NCI-H460 (cell line): ENCODE measurements around the gene MTHFD1L. TPM values are rescaled to one million over a fixed set of nuclear protein-coding genes. Genes with fewer than 3 reads are reported as not detected.

ENCODE experiments used
- DNase-seq: peaks from one replicate; pipeline ENCODE4 v3.0.0-alpha.2; 2016; ENCODE audit warnings: low read depth; ENCODE audit errors: extremely low read depth
- total RNA-seq: library from RNA; depleted of rRNA; stranded (reverse); fragments of >200 nt; shearing (Covaris generic); gene quantifications from 2 replicates; pipeline ENCODE4 v1.2.3, GENCODE V29; 2014

Gene MTHFD1L
- total RNA-seq, 1 experiment from 2014 or later: 46.2 TPM

GRCh38 chr6:151087861-151088598 is 222.5 kb downstream of the MTHFD1L start:
- DNase-seq: no peak

- no peak for DNase-seq
Observed at GRCh38 chr6:151088599-151088935, 223.1 kb downstream of the MTHFD1L start.

GRCh38 chr6:151088963-151089362 is 223.5 kb downstream of the MTHFD1L start:
- no peak for DNase-seq

GRCh38 chr6:151089978-151090377 is 224.5 kb downstream of the MTHFD1L start:
- no peak for DNase-seq

GRCh38 chr6:151091571-151091970 is 226.1 kb downstream of the MTHFD1L start:
- no peak for DNase-seq

- no peak for DNase-seq
Observed at GRCh38 chr6:151092591-151092990, 227.1 kb downstream of the MTHFD1L start.

- DNase-seq: no peak
Observed at GRCh38 chr6:151093706-151094105, 228.2 kb downstream of the MTHFD1L start.

- no peak for DNase-seq
Observed at GRCh38 chr6:151095538-151096254, 230.2 kb downstream of the MTHFD1L start.

- no peak for DNase-seq
Observed at GRCh38 chr6:151096255-151096612, 230.7 kb downstream of the MTHFD1L start.

- no peak for DNase-seq
Observed at GRCh38 chr6:151096691-151097606, 231.4 kb downstream of the MTHFD1L start.

GRCh38 chr6:151098166-151098565 is 232.7 kb downstream of the MTHFD1L start:
- DNase-seq: no peak

- no peak for DNase-seq
Observed at GRCh38 chr6:151100326-151100725, 234.8 kb downstream of the MTHFD1L start.

GRCh38 chr6:151101161-151101815 is 235.8 kb downstream of the MTHFD1L start:
- DNase-seq: no peak

- DNase-seq: no peak
Observed at GRCh38 chr6:151101816-151102694, 236.6 kb downstream of the MTHFD1L start.

GRCh38 chr6:151103266-151103665 is 237.8 kb downstream of the MTHFD1L start:
- no peak for DNase-seq

- DNase-seq: no peak
Observed at GRCh38 chr6:151107897-151108427, 242.5 kb downstream of the MTHFD1L start.

GRCh38 chr6:151108548-151108947 is 243.0 kb downstream of the MTHFD1L start:
- no peak for DNase-seq

GRCh38 chr6:151109361-151109760 is 243.9 kb downstream of the MTHFD1L start:
- no peak for DNase-seq

- DNase-seq: no peak
Observed at GRCh38 chr6:151109869-151110575, 244.5 kb downstream of the MTHFD1L start.
